ENCODE results near the gene SUMO3.

SUMO3 gene

GRCh38 chr21:44846224-44846484 is 28.3 kb upstream of the SUMO3 start:
- TF ChIP-seq CTCF (IDR thresholded peaks at IDR 0.05; ENCODE audit: low read depth, low read length) = no peak
- DNase-seq (ENCODE audit: extremely low read depth, low read depth) = no peak

- no peak for DNase-seq (ENCODE audit: extremely low read depth, low read depth)
- TF ChIP-seq CTCF (IDR thresholded peaks at IDR 0.05; ENCODE audit: low read depth, low read length) = peak; percentile 48
Observed at GRCh38 chr21:44845418-44846223, 27.8 kb upstream of the SUMO3 start.

- TF ChIP-seq CTCF (IDR thresholded peaks at IDR 0.05; ENCODE audit: low read depth, low read length) = no peak
- no peak for DNase-seq (ENCODE audit: extremely low read depth, low read depth)
Observed at GRCh38 chr21:44844256-44844655, 26.4 kb upstream of the SUMO3 start.

- DNase-seq (ENCODE audit: extremely low read depth, low read depth) = no peak
- no peak for TF ChIP-seq CTCF (IDR thresholded peaks at IDR 0.05; ENCODE audit: low read depth, low read length)
Observed at GRCh38 chr21:44842721-44843445, 25.0 kb upstream of the SUMO3 start.

GRCh38 chr21:44842087-44842486 is 24.2 kb upstream of the SUMO3 start:
- no peak for TF ChIP-seq CTCF (IDR thresholded peaks at IDR 0.05; ENCODE audit: low read depth, low read length)
- DNase-seq (ENCODE audit: extremely low read depth, low read depth) = no peak

- no peak for DNase-seq (ENCODE audit: extremely low read depth, low read depth)
- TF ChIP-seq CTCF (IDR thresholded peaks at IDR 0.05; ENCODE audit: low read depth, low read length) = no peak
Observed at GRCh38 chr21:44840771-44841170, 22.9 kb upstream of the SUMO3 start.

- DNase-seq (ENCODE audit: extremely low read depth, low read depth) = no peak
- TF ChIP-seq CTCF (IDR thresholded peaks at IDR 0.05; ENCODE audit: low read depth, low read length) = no peak
Observed at GRCh38 chr21:44838951-44839350, 21.1 kb upstream of the SUMO3 start.

Data from AG09319 (cell line).